GM19240 (cell line): ENCODE measurements around the gene OOSP4A.

Source experiments
- DNase-seq: peaks from one replicate; pipeline ENCODE4 v3.0.0; 2011; ENCODE audit warnings: low spot score; ENCODE audit not compliant: insufficient read length

OOSP4A gene

DNA sequence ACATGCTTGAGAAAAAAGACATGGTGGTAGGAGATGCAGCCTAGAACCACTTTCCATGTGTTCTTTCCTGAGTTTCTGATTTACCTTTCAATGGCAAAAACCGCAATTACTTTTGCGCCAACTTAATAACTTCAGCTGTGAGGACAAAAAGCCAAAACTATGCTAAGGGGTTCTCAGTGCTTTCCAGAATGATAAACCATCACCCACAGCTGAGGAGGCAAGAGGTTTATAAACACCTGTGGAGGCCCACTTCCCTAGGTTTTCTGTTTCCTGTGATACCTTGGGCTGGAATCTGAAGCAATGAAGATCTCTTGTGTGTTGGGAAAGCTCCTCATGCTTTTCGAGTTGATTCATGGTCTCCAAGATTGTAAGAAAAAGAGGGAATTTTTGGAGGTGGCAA is at the start of gene OOSP4A:
OOSP4A (plus strand) TSS at position 301 of the 400 bp plus-strand sequence; CDS start at position 301, 0 bp downstream.
- DNase-seq = no peak

DNA sequence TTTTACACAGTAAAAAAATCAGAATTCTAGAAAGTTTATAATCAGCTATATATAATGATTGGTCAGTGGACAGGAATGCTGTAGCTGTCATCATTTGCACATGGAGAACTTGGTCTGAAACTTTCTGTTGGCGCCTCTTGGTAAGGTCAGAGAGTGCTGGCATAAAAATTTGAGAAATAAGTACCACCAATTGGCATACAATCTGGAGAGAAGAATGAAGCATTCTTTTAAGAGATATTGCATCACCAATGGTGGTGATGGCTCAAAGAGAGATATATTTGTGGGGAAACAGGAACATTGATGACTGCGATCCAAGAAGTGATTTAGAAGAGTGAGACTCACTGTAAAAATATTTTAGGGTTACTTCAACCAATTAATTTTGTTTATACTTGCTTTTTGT is 45.4 kb upstream of the OOSP4A start:
- no peak for DNase-seq

DNA sequence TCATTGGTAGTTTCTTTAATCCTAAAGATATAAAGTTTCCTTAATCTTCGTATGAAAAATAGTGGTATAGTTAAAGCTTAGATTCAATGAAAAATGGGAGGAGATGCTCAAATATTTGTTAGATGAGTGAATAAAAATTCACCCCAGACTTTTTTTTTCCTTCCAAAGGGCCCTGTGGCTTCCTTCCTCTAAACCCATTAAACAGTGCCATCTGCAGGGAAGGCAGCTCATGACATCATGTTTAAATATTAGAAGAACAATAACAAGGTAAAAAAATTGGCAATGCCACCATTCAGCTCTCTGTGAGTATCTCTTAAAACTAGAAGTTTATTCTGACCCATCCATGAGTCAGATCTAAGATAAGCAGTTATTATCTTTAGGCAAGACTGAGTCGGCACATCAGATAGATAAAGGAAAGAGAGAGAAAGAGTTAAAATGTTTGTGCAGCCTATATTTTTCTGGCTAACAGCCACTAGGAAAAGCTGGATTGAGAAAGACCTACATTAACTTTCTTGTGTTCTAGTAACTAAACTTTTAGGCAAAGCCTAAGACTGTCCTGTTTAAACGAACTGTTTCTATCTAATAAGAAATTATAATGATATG is 44.7 kb upstream of the OOSP4A start:
- peak; percentile 6 for DNase-seq

DNA sequence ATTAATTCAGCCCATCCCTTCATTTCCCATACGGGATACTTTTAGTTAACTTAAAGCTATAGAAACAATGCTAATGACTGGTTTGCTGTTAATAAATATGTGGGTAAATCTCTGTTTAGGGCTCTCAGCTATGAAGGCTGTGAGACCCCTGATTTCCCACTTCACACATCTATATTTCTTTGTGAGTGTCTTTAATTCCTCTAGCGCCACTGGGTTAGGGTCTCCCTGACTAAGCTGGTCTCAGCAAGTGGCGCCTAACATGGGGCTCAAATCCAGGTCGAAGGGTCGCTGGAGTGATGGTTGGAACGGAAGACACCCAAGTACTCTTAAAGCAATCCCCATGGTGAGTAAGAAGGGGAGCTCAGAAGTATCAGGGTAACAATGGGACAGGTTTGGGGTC is 40.0 kb upstream of the OOSP4A start:
- no peak for DNase-seq

DNA sequence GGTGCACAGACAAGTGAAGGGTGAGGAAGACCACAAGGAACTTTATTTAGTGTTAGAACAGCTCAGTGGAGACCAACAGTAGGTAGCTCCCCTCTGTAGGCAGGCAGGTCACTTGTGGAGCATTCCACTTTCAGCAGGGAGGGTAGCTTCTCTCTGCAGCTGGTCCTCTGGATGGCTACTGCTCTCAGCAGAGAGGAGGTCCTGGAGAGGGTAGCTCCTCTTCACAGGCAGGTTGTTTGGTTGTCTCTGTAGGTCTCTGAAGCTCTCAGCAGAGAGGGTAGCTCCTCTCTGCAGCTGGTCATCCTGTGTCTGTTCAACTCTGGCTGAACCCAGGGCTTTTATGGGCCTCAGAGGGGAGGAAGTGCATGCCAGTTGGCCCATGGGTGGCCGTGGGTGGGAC is 32.1 kb upstream of the OOSP4A start:
- no peak for DNase-seq

DNA sequence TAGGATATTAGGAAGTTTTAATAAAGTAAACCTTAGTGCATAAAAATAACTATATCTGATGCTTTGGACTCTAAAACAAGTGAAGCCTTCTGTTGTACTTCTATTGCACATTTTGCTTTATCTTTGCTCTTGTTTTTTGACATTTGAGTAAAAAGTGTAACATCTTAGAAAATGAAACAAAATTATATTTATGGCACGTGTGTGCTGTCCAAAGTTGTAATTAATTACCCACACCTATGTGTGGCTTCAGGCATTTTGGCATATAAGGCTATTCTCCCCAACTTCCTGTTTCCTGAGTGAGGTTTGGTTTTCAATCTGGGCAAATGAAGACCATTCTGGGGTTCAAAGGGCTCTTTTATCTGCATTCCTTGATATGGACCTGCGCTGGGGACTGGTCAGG is 25.7 kb upstream of the OOSP4A start, which contains the start of gene OOSP1:
OOSP1 (plus strand) TSS at position 301 of the 400 bp plus-strand sequence; CDS start at position 324, 23 bp downstream.
- DNase-seq = no peak

DNA sequence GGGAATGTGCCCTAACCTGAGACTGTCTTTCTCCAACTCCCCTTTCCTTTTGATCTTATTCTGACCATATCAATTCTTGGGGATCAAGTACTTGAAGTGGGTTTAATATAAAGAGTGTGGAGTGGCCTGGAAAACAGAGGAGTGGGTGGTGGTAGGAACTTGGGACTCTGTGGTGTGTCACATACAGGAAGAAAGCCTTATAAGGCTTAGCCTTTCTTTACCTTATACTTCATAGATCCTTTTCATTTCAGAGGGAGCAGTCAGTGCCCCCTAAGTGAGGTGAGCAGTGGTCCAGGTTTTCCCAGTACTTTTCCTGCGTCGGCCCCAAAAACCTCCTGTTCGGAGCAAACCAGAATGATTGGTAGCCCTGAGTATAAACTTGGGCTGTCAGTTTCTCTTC is 25.1 kb upstream of the OOSP4A start:
- DNase-seq = no peak

DNA sequence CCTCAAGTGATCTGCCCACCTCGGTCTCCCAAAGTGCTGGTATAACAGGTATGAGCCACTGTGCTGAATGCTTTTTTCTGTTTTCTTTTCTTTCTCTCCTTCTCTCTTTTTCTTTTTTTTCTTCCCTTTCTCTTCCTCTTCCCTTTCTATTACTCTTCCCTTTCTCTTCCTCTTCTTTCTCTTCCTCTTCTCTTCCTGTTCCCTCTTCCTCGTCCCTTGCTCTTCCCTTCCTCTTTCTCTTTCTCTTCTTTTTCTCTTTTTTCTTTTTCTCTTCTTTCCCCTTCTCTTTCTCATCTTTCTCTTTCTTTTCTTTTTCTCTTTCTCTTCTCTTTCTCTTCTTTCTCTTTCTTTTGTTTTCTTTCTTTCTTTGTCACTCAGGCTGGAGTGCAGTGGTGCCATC is 24.4 kb upstream of the OOSP4A start:
- no peak for DNase-seq

DNA sequence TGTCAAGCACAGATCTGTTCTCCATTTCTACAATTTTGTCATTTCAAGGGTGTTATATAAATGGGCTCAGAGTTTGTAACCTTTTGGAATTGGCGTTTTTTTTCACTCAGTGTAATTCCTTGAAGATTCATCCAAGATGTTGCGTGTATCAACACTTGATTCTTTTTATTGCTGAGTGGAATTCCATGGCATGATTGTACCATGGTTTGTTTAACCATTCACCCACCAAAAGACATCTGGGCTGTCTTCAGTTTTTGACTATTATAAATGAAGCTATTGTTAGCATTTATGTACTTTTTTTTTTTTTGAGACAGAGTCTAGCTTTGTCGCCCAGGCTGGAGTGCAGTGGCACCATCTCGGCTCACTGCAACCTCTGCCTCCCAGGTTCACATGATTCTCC is 22.7 kb upstream of the OOSP4A start:
- DNase-seq = no peak

DNA sequence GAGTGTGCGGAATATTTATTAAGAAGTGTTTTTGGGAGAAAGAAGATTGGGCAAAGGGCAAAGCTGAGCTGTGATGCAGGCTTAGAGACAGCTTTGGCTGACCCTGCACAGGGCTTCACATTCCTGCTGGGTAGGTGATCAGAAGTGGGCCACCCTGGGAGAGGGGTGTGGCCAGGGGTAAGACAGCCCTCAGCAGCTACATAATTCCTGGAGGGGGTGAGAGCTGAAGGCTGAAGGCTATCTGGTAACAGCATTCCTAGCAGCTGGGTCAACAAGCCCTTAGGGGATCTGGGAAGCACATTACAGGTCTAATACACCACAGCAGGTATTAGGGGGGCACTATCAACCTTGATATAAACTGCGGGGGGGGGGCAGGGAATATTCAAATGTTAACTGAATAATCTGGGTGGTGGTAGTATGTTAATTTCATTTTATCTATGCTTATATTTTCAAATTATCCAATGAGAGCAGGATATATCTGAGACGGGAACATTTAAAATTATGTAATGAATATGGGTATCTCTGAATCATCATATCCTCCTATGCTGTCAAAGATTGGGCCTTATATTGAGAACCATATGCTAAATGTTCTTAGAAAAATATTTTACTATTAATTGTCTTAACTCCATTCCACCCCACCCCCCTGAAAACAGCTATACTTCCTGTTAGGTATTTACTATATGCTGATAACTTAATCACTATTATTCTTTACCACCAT is 19.7 kb upstream of the OOSP4A start:
- DNase-seq = no peak

DNA sequence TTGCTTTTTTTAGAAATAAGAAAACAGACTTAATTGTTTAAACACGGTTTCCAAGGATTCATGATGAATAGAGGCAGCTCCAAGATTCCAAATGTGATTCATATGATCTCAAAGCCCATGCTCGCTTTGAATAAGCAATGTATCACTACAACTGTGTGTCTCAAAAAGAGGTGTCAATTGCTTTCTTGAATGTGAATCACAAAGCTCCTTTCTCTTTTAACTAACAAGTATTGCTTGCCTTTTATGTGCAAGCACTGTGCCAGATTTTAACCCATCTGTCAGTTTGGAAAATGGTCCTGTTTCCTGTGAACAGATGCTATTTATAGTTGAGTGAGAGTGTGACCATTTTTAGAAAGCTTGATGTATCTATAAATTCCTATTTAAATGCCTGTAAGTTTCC is 19.1 kb upstream of the OOSP4A start:
- DNase-seq = no peak

DNA sequence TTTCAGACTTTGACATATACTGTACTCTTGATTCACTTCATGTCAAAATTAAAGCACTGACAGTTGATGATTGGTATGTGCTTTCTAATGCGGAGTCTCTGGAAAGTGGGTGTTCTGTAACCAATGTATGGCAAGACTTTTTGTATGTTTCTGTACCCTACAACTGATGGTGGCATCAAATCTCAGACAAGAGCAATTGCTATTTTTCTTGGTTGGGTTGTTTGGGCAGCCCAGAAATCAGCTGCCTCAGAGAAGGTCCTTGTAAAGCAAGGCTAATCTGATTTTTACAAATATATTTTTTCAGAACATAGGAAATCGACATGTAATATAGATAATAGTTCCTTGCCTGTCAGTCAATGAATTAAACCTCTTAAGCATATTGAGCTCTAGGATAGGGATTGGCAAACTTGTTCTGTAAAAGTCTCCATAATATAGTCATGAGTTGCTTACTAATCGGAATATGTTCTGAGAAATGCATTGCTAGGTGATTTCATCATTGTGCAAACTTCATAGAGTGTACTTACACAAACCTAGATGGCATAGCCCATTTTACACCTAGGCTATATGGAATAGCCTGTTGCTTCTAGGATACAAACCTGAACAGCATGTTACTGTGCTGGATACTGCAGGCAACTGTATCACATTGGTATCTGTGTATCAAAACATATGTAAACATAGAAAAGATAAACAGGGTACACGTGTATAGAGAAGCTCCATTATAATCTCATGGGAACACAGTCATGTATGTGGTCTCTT is 10.2 kb upstream of the OOSP4A start:
- no peak for DNase-seq

DNA sequence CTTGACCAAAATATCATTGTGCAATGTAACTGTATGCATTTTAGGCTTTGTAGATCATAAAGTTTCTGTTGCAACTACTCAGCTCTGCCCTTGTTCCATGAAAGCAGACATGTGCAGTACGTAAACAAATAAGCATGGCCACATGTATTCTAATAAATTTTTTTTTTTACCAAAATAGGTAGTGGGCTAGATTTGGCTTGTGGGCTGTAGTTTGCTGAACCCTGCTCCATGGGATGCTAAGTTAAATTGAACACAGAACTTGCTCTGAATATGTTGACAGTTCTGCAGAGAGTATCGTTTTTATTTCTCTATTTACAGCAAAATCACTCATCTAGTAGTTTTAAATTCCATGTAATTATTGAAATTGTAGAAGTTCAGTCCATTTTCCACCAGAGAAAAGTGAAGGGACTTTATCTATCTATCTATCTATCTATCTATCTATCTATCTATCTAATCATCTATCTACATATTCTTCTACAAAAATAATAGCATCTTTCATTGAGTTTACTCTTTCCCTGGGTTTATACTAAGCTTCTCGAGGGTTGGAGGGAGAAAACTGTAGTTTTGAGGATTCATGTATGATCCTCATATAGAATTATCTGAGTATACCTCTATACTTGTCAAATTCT is 9.5 kb upstream of the OOSP4A start:
- no peak for DNase-seq

DNA sequence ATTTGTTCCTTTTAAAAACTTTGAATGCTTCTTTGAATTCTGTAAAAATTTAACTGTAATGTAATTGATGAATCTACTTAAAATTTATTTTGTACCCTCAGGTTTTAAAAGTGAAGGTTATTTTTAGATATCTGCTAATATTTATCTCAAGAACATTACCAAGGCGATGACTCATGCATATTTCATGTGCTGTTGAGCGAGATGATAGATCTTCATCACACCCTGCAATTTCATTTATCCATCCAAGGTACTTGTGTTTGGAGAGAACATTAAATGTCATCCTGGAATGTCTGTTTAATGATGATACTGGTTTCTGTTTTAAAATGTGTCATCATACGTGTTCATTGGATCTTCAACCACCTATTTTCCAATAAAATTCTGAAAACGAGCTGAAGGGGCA is 6.7 kb upstream of the OOSP4A start:
- DNase-seq = no peak

DNA sequence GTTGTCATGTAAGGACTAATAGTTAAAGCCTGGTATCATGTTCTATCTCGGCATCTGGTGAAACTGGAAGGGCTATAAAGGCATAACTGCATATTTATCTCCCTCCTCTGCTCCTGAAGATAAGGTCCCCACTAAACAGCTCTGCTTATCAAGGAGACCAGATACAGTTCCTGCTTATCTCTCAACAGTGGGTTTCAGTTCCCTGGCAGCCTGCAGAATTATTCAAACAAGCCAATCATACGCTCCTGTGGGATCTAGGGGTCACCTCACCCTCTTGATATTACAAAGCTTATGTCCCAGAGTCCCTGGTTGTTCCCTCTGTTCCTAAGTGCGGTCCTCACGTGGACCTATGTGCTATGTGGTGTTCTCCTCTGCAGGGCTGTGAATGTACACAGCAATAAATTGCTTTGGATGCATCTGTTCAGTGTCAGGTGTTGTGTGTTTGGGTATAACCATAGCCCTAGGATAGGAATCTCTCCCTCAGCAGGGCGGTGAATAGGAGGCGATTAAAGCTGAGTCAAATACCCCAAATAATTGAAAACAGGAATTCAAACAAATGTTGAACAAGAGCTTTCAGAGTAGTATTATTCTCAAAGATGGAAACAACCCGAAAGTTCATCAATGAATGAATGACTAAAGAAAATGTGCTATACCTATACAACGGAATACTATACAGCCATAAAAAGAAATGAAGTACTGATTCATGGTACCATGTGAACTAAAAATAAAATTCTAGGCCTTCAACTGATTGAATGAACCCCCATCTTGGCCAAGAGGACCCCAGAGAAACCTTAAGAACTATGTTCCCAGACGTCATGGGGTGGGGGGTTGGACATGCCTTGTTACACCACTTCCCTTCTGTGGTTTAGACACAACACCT is 3.1 kb upstream of the OOSP4A start:
- no peak for DNase-seq

DNA sequence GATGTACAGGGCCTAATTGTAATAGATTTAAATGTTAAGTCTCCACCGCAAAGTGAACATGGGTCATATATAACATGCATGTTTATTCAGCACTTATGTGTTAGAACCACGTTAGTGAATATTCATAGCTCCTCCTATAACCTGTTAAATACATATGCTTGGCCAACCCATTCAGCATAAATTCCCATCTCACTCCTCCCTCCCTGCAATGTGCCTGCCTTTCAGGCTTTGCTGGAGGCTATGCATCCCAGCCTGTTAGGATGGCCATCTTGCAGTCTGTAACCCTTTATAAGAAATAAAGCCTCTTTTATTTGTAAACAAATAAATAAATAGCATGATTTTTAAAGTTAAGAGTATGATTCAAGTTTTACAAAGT is 1.7 kb upstream of the OOSP4A start:
- no peak for DNase-seq

DNA sequence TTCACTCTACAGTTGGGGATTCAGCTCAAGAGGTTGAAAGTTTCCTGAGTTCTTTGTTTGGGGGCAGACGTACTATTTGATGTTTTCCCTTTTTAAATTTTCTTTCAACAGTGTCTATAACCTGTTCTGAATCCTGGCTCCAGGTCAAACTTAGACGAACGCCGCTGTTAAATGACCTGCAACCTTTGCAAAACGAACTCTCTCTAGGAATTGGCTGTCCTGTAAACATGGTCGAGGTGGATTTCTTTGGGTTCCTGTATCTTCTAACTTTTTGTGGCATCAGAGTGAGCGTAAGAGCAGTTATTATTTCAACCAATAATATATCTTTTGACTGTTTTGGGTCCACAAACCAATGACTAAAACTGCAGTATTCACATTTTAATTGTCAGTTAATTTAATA is 1.6 kb downstream of the OOSP4A start:
- DNase-seq = no peak

DNA sequence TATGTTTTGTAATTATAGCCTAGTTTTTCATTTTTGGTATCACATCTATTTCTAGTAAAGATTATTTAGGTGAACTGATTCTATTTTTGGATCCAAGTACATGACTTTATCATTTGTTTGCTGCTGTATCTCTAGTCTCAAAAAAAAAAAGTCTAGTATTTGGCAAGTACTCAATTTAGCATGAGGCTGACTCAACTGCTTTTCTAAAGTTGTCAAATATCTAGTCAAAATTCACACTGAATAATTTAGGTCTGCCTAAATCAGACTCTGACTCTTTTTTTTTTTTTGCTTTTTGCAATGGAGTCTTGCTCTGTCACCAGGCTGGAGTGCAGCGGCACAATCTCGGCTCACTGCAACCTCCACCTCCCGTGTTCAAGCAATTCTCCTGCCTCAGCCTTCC is 2.4 kb downstream of the OOSP4A start:
- no peak for DNase-seq

DNA sequence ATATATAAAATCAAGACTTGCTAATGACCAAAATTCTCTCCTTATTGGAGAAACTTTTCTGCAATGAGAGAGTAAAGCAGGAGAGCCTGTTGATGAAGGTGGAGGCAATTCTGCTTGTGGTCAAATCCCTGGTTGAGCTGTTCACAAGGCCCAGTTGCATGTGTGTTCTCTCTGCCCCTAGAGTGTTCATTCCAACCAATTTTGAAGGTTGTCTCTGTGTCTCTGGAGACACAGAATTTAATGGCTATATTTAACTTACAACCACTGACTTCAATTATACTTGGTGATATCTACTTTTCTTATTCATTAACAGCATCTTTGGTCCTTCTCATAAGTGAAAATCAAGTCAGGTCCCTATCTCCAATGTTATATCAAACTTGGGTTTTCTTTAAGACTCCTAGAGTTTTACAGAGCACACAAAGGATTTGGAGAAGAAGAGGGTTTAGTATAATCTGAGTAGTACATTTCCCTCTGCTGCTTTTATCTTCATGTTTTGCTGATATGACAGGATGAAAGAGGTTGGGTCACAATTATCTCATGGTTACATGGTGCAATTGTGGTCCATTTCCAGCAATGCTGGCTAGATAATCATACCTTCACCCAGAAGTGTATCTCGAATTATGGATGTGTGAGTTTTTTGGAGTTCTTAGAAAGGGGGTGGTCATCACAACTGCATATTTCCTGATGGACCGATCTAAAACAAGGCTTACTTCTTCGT is 4.0 kb downstream of the OOSP4A start:
- DNase-seq = no peak

DNA sequence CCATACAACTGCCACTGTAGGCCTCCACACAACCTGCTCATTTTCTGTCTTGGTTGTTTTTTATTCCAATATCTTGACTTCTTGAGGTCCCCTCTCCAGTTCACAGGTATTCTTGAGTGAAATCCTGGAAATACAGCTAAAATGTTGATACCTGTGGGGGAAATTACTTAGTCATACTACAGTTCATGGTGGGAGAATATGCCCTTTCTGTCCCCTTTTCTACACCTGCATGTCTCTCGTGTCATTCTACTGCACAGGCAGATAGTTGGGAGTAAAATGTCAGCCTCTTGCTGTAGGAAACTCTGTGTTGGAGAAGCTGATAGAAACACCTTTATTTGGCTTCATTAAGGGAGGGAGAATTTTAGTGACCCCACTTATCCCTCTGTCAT is 4.6 kb downstream of the OOSP4A start:
- no peak for DNase-seq

DNA sequence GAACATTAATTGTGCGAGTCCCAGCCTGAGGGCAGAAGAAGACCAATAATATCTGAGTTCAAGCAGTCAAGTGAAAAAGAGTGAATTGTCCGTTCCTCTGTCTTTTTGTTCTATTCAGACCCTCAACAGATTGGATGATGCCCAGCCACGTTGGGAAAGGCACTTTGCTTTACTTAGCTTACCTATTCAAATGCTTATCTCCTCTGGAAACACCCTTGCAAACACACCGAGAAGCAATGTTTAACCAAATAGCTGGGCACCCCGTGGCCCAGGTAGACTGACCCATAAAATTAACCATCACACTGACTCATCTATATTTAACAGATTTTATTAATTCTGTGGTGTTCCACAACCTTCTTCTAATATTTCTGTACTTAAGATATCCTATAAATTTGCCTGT is 9.3 kb downstream of the OOSP4A start:
- DNase-seq = no peak
